NCI-H1105 treated with DMSO at 0.1 percent for 48 hours (cell line): ENCODE results near the gene GLYATL2.

ENCODE experiments used
- DNase-seq: peaks from one replicate; lab custom pipeline; 2025; lab: John Stamatoyannopoulos, UW

GLYATL2 gene

GRCh38 chr11:58844361-58845005, at the start of gene GLYATL2:
Gene GLYATL2, minus strand, starts transcription at chr11:58844704. Its CDS starts 5,092 bp downstream, at chr11:58839612.
- DNase-seq = no peak

- DNase-seq = no peak
Observed at GRCh38 chr11:58893899-58894298, 49.4 kb upstream of the GLYATL2 start.

GRCh38 chr11:58888579-58888978, 44.1 kb upstream of the GLYATL2 start:
- DNase-seq = no peak

GRCh38 chr11:58887452-58887851, 42.9 kb upstream of the GLYATL2 start:
- no peak for DNase-seq

- no peak for DNase-seq
Observed at GRCh38 chr11:58880625-58881024, 36.1 kb upstream of the GLYATL2 start.

GRCh38 chr11:58880166-58880565, 35.7 kb upstream of the GLYATL2 start:
- no peak for DNase-seq

- DNase-seq = no peak
Observed at GRCh38 chr11:58867556-58867955, 23.1 kb upstream of the GLYATL2 start.

GRCh38 chr11:58866788-58867187, 22.3 kb upstream of the GLYATL2 start:
- DNase-seq = no peak

- no peak for DNase-seq
Observed at GRCh38 chr11:58864335-58864734, 19.8 kb upstream of the GLYATL2 start.

- DNase-seq = no peak
Observed at GRCh38 chr11:58863697-58864096, 19.2 kb upstream of the GLYATL2 start.

- no peak for DNase-seq
Observed at GRCh38 chr11:58861533-58861932, 17.0 kb upstream of the GLYATL2 start.

- no peak for DNase-seq
Observed at GRCh38 chr11:58856806-58857205, 12.3 kb upstream of the GLYATL2 start.

GRCh38 chr11:58845386-58845785, 882 bp upstream of the GLYATL2 start:
- DNase-seq = no peak

- DNase-seq = no peak
Observed at GRCh38 chr11:58837707-58838388, 6.7 kb downstream of the GLYATL2 start.

GRCh38 chr11:58832056-58832645, 12.4 kb downstream of the GLYATL2 start:
- no peak for DNase-seq

- DNase-seq = no peak
Observed at GRCh38 chr11:58830673-58831301, 13.7 kb downstream of the GLYATL2 start.

- DNase-seq = no peak
Observed at GRCh38 chr11:58829786-58830185, 14.7 kb downstream of the GLYATL2 start.

GRCh38 chr11:58813693-58814092, 30.8 kb downstream of the GLYATL2 start:
- no peak for DNase-seq

GRCh38 chr11:58811499-58811898, 33.0 kb downstream of the GLYATL2 start:
- DNase-seq = no peak

- DNase-seq = no peak
Observed at GRCh38 chr11:58807343-58807742, 37.2 kb downstream of the GLYATL2 start.

- no peak for DNase-seq
Observed at GRCh38 chr11:58805065-58805464, 39.4 kb downstream of the GLYATL2 start.

GRCh38 chr11:58801974-58802545, 42.4 kb downstream of the GLYATL2 start:
- no peak for DNase-seq

- no peak for DNase-seq
Observed at GRCh38 chr11:58801302-58801701, 43.2 kb downstream of the GLYATL2 start.
